ENCODE measurements around the gene PARD3B.

Gene PARD3B

GRCh38 chr2:204945376-204945775, 400.1 kb downstream of the PARD3B start:
- no peaks in the 10 kb centered on the region for H3K9me2 ChIP-seq (replicated peaks; ENCODE audit: control insufficient read depth, low read length)
- no peak overlapping the region for H3K4me2 ChIP-seq (ENCODE audit: low read length)
- no peaks in the 10 kb centered on the region for H3F3A ChIP-seq (ENCODE audit: control insufficient read depth, insufficient read depth)
- H3K79me2 ChIP-seq (ENCODE audit: control insufficient read depth, low read length) = no peaks in the 10 kb centered on the region
- no peaks in the 10 kb centered on the region for H3K36me3 ChIP-seq (ENCODE audit: control insufficient read depth, low read length)
- H4K20me1 ChIP-seq (ENCODE audit: control insufficient read depth, insufficient read depth, low read depth, low read length) = no peaks in the 10 kb centered on the region
- peaks cover 5% of the 10 kb centered on the region; the same call in 1 of the 2 replicates for H3K9me3 ChIP-seq (ENCODE audit: control insufficient read depth, insufficient read depth, low read length)
- no peaks in the 10 kb centered on the region for H3K27me3 ChIP-seq (ENCODE audit: control insufficient read depth, low read length)
- H3K27ac ChIP-seq (ENCODE audit: low read depth, low read length) = no peak overlapping the region
- TF ChIP-seq, protein P1, sequence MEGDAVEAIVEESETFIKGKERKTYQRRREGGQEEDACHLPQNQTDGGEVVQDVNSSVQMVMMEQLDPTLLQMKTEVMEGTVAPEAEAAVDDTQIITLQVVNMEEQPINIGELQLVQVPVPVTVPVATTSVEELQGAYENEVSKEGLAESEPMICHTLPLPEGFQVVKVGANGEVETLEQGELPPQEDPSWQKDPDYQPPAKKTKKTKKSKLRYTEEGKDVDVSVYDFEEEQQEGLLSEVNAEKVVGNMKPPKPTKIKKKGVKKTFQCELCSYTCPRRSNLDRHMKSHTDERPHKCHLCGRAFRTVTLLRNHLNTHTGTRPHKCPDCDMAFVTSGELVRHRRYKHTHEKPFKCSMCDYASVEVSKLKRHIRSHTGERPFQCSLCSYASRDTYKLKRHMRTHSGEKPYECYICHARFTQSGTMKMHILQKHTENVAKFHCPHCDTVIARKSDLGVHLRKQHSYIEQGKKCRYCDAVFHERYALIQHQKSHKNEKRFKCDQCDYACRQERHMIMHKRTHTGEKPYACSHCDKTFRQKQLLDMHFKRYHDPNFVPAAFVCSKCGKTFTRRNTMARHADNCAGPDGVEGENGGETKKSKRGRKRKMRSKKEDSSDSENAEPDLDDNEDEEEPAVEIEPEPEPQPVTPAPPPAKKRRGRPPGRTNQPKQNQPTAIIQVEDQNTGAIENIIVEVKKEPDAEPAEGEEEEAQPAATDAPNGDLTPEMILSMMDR (IDR thresholded peaks at IDR 0.05; ENCODE audit: low read depth, low read length, poor library complexity, severe bottlenecking) = no peak
- no peak for TF ChIP-seq EZH2phosphoT487 (IDR thresholded peaks at IDR 0.05; ENCODE audit: borderline replicate concordance, low read length)
- no peaks in the 10 kb centered on the region for H3K4me1 ChIP-seq (ENCODE audit: control insufficient read depth, low read length)
- no peak overlapping the region for H3K4me3 ChIP-seq (ENCODE audit: low read length)

- H3K4me1 ChIP-seq (ENCODE audit: control insufficient read depth, low read length) = no peaks in the 10 kb centered on the region
- no peaks in the 10 kb centered on the region for H3F3A ChIP-seq (ENCODE audit: control insufficient read depth, insufficient read depth)
- H3K36me3 ChIP-seq (ENCODE audit: control insufficient read depth, low read length) = no peaks in the 10 kb centered on the region
- H3K79me2 ChIP-seq (ENCODE audit: control insufficient read depth, low read length) = no peaks in the 10 kb centered on the region
- no peaks in the 10 kb centered on the region for H3K27me3 ChIP-seq (ENCODE audit: control insufficient read depth, low read length)
- no peak overlapping the region for H3K27ac ChIP-seq (ENCODE audit: low read depth, low read length)
- H3K4me3 ChIP-seq (ENCODE audit: low read length) = no peak overlapping the region
- peaks cover 5% of the 10 kb centered on the region; the same call in 1 of the 2 replicates for H3K9me3 ChIP-seq (ENCODE audit: control insufficient read depth, insufficient read depth, low read length)
- TF ChIP-seq EZH2phosphoT487 (IDR thresholded peaks at IDR 0.05; ENCODE audit: borderline replicate concordance, low read length) = no peak
- TF ChIP-seq, protein P1 (IDR thresholded peaks at IDR 0.05; ENCODE audit: low read depth, low read length, poor library complexity, severe bottlenecking) = no peak
- no peak overlapping the region for H3K4me2 ChIP-seq (ENCODE audit: low read length)
- H4K20me1 ChIP-seq (ENCODE audit: control insufficient read depth, insufficient read depth, low read depth, low read length) = no peaks in the 10 kb centered on the region
- H3K9me2 ChIP-seq (replicated peaks; ENCODE audit: control insufficient read depth, low read length) = no peaks in the 10 kb centered on the region
These were observed 401.6 kb downstream of the PARD3B start for GRCh38 chr2:204946892-204947291.

DNA sequence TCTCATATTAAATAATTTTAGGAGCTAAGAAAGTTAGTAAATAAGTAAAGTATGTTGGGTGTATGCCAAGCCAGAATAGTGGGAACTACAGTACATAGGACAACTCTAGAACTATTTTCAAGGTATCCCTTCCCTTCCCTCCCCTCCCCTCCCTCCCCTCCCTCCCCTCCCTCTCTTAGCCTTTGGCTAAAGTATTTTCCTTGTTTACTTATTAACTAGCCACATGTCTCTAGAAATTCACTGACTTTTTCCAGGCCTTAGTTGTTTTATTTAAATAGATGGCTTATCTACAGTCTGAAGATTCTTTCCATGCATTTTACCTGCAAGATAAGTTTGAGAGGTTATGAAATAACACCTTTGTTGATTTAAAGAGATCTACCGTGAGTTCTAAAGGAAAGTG, 402.1 kb downstream of the PARD3B start:
- Histone ChIP-seq H4K20me1 (ENCODE audit: control insufficient read depth, insufficient read depth, low read depth, low read length) (no peaks in the 10 kb centered on the region), H3K27ac (ENCODE audit: low read depth, low read length) (no peak overlapping the region), H3K36me3 (ENCODE audit: control insufficient read depth, low read length) (no peaks in the 10 kb centered on the region), H3F3A (ENCODE audit: control insufficient read depth, insufficient read depth) (no peaks in the 10 kb centered on the region), H3K9me2 (replicated peaks; ENCODE audit: control insufficient read depth, low read length) (no peaks in the 10 kb centered on the region), H3K9me3 (ENCODE audit: control insufficient read depth, insufficient read depth, low read length) (peaks cover 5% of the 10 kb centered on the region; the same call in 1 of the 2 replicates), H3K4me3 (ENCODE audit: low read length) (no peak overlapping the region), H3K27me3 (ENCODE audit: control insufficient read depth, low read length) (no peaks in the 10 kb centered on the region), H3K4me2 (ENCODE audit: low read length) (no peak overlapping the region), H3K4me1 (ENCODE audit: control insufficient read depth, low read length) (no peaks in the 10 kb centered on the region), H3K79me2 (ENCODE audit: control insufficient read depth, low read length) (no peaks in the 10 kb centered on the region)
- TF ChIP-seq EZH2phosphoT487 (IDR thresholded peaks at IDR 0.05; ENCODE audit: borderline replicate concordance, low read length) = no peak
- TF ChIP-seq, protein P1 (IDR thresholded peaks at IDR 0.05; ENCODE audit: low read depth, low read length, poor library complexity, severe bottlenecking) = no peak
